HCT116 (cell line): ENCODE measurements around the gene CH25H. TPM values are rescaled to one million over a fixed set of nuclear protein-coding genes. Genes with fewer than 3 reads are reported as not detected.

Source experiments
- ATAC-seq: fragments of 200-7000 bp; cut with Tn5 transposase; 2 replicates; pipeline ENCODE4 v1.9.1; 2020; ENCODE audit warnings: mild to moderate bottlenecking, moderate library complexity
- BruUV-seq: library from RNA; stranded (reverse); fragments of 400-500 nt; replicated peaks from 2 replicates; lab custom pipeline; 2021; lab: Mats Ljungman, UMichigan
- CTCF ChIA-PET: fragments of 300-600 bp; sonication (Branson Sonifier 250); formaldehyde crosslinking; loops from one replicate; lab custom pipeline; 2021; ENCODE audit warnings: antibody characterized with exemption; lab: Charles Lee
- POLR2A ChIA-PET: fragments of 300-600, 350-600 bp; sonication (Branson Sonifier 250); formaldehyde crosslinking; loops from one replicate; lab custom pipeline; 2021; ENCODE audit warnings: antibody characterized with exemption; lab: Charles Lee
- RAD21 ChIA-PET, 2 experiments: fragments of 300-600 bp; sonication (Branson Sonifier 250); formaldehyde crosslinking; loops; one replicate each; lab custom pipeline; 2023; ENCODE audit warnings: low total read pairs in 2 of 2; ENCODE audit not compliant: uncharacterized antibody in 2 of 2, unreplicated experiment in 2 of 2, low non-redundant PET in 1 of 2; lab: Charles Lee
- DNase-seq: peaks from one replicate; pipeline ENCODE4 v3.0.0-alpha.2; 2010; ENCODE audit warnings: low read depth, low spot score
- H2AFZ ChIP-seq: fragments of 200-600 bp; shearing (Covaris generic), sonication (generic); 2 replicates; pipeline ENCODE4 v1.6.1; 2017; ENCODE audit warnings: low read depth, mixed run types, mixed read lengths, antibody characterized with exemption, low read length; ENCODE audit not compliant: poor library complexity, severe bottlenecking
- H3K27ac ChIP-seq: 2 replicates; pipeline ENCODE4 v1.5.1; 2012; ENCODE audit warnings: low read depth, low read length
- H3K27me3 ChIP-seq: fragments of 200-600 bp; sonication (generic); 2 replicates; pipeline ENCODE4 v1.6.1; 2016; ENCODE audit warnings: mixed run types, low read length, mixed read lengths; ENCODE audit not compliant: insufficient read depth
- H3K36me3 ChIP-seq, 2 experiments: fragments of 200-500 bp in 1 of 2; fragments of 200-600 bp in 1 of 2; sonication (Bioruptor generic) in 1 of 2; sonication (generic) in 1 of 2; 2 replicates each; pipeline versions ENCODE4 v1.5.1 to v1.6.1; 2014 to 2016; ENCODE audit warnings: low read length in 2 of 2, inconsistent platforms in 1 of 2, mixed read lengths in 1 of 2, mixed run types in 1 of 2; ENCODE audit not compliant: insufficient read depth in 2 of 2, control insufficient read depth in 1 of 2
- H3K4me1 ChIP-seq, 2 experiments: fragments of 200-600 bp in 1 of 2; sonication (generic) in 1 of 2; 2 replicates each; pipeline versions ENCODE4 v1.5.1 to v1.6.1; 2012 to 2017; ENCODE audit warnings: low read length in 2 of 2, inconsistent platforms in 1 of 2, mild to moderate bottlenecking in 1 of 2, mixed read lengths in 1 of 2, mixed run types in 1 of 2, moderate library complexity in 1 of 2; ENCODE audit not compliant: insufficient read depth in 2 of 2, control insufficient read depth in 1 of 2
- H3K4me2 ChIP-seq: fragments of 200-600 bp; sonication (generic); 2 replicates; pipeline ENCODE4 v1.6.1; 2017; ENCODE audit warnings: mixed run types, low read length, mixed read lengths
- H3K4me3 ChIP-seq, 2 experiments: fragments of 200-600 bp in 1 of 2; sonication (generic) in 1 of 2; replicated peaks in 1 of 2; 2 replicates each; pipeline ENCODE4 v1.5.1; 2011 to 2016; ENCODE audit warnings: low read length in 2 of 2, control low read depth in 1 of 2, low read depth in 1 of 2, mild to moderate bottlenecking in 1 of 2, mixed read lengths in 1 of 2, mixed run types in 1 of 2
- H3K79me2 ChIP-seq: fragments of 200-600 bp; sonication (generic); 2 replicates; pipeline ENCODE4 v1.6.1; 2017; ENCODE audit warnings: mild to moderate bottlenecking, mixed run types, low read length, moderate library complexity, mixed read lengths; ENCODE audit not compliant: insufficient read depth
- H3K9ac ChIP-seq: fragments of 200-600 bp; sonication (generic); 2 replicates; pipeline ENCODE4 v1.6.1; 2016; ENCODE audit warnings: low read length, mixed read lengths
- H3K9me2 ChIP-seq: fragments of 200-600 bp; sonication (generic), shearing (Covaris generic); 2 replicates; pipeline ENCODE4 v1.6.1; 2017; ENCODE audit warnings: mixed run types, mild to moderate bottlenecking, moderate library complexity; ENCODE audit not compliant: insufficient read depth
- H3K9me3 ChIP-seq, 2 experiments: fragments of 200-500 bp in 1 of 2; fragments of 200-600 bp in 1 of 2; sonication (Bioruptor generic) in 1 of 2; sonication (generic) in 1 of 2; 2 replicates each; pipeline ENCODE4 v1.6.1; 2014 to 2017; ENCODE audit warnings: low read length in 2 of 2, mixed read lengths in 2 of 2, inconsistent platforms in 1 of 2, low read depth in 1 of 2, mild to moderate bottlenecking in 1 of 2, mixed run types in 1 of 2, moderate library complexity in 1 of 2; ENCODE audit not compliant: control insufficient read depth in 1 of 2, insufficient read depth in 1 of 2
- H4K20me1 ChIP-seq: fragments of 200-600 bp; sonication (generic), shearing (Covaris generic); 2 replicates; pipeline ENCODE4 v1.6.1; 2017; ENCODE audit warnings: mixed run types, mild to moderate bottlenecking, moderate library complexity; ENCODE audit not compliant: insufficient read depth
- CBX3 ChIP-seq: IDR thresholded peaks from 2 replicates; pipeline ENCODE4 v1.6.1; 2012; ENCODE audit warnings: low read depth
- EGR1 ChIP-seq: IDR thresholded peaks from 2 replicates; pipeline ENCODE4 v1.6.1; 2012; ENCODE audit warnings: low read depth
- EZH2 ChIP-seq: fragments of 200-600 bp; sonication (generic); IDR thresholded peaks from 2 replicates; pipeline ENCODE4 v1.6.1; 2017; ENCODE audit warnings: antibody characterized with exemption, mixed run types
- POLR2AphosphoS5 ChIP-seq: IDR thresholded peaks from 2 replicates; pipeline ENCODE4 v1.6.1; 2011; ENCODE audit warnings: mild to moderate bottlenecking, low read depth, low read length, moderate library complexity
- RAD21 ChIP-seq: IDR thresholded peaks from 2 replicates; pipeline ENCODE4 v1.6.1; 2012; ENCODE audit warnings: low read depth, mild to moderate bottlenecking
- SIN3A ChIP-seq: IDR thresholded peaks from 2 replicates; pipeline ENCODE4 v1.6.1; 2012; ENCODE audit warnings: low read depth
- TCF7L2 ChIP-seq: IDR thresholded peaks from 2 replicates; pipeline ENCODE4 v1.7.0; 2011; ENCODE audit warnings: borderline replicate concordance, inconsistent platforms; ENCODE audit not compliant: insufficient read depth, insufficient read length; ENCODE audit errors: extremely low read depth
- YY1 ChIP-seq: IDR thresholded peaks from 2 replicates; pipeline ENCODE4 v1.6.1; 2011; ENCODE audit warnings: low read length, low read depth, moderate library complexity, mild to moderate bottlenecking; ENCODE audit not compliant: insufficient replicate concordance; ENCODE audit errors: extremely low read depth
- intact Hi-C: fragments of 100-400 bp; cut with micrococcal nuclease; formaldehyde crosslinking; loops from 2 replicates; pipeline ENCODE4 v1.10.0; 2022
- total RNA-seq: library from RNA; stranded (reverse); gene quantifications from one replicate; pipeline ENCODE4 v1.2.1, GENCODE V29; 2021; ENCODE audit not compliant: unreplicated experiment
- TF ChIP-seq, protein P1 (sequence below): IDR thresholded peaks from 2 replicates; pipeline ENCODE4 v1.6.1; 2012
- TF ChIP-seq, protein P2 (sequence below): IDR thresholded peaks from 2 replicates; pipeline ENCODE4 v1.6.1; 2011; ENCODE audit warnings: mild to moderate bottlenecking, low read length, moderate library complexity; ENCODE audit not compliant: insufficient replicate concordance; ENCODE audit errors: extremely low read depth

The CH25H gene
- total RNA-seq, 1 experiment from 2014 or later = not detected

DNA sequence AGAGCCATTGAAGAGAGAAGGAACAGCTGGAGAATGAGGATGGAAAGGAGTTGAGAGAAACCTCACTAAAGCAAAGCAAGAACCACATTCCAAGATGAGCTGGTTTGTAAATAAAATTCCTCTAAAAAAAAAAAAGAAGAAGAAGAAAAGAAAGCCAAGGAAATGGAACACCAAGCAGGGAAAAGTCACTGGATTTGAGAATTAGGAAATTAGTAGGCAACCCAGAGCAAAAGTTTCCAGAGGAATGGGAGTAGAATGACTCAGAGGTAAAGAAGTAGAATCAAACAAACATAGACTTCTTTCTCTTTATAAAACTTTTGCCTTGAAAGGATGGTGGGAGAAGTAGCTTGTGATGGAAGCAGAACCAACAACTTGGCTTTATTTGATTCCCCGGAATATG, 3.9 kb downstream of the CH25H start:
- no peaks in the 10 kb centered on the region for H3K9me2 ChIP-seq
- no peaks in the 10 kb centered on the region for H3K27me3 ChIP-seq
- no peak overlapping the region for H3K27ac ChIP-seq
- ATAC-seq (no peak), DNase-seq (no peak)
- ChIA-PET POLR2A (no interaction called here), RAD21 (no interaction called here), CTCF (no interaction called here)
- H3K4me1 ChIP-seq = no peaks in the 10 kb centered on the region
- H3K4me2 ChIP-seq = no peak overlapping the region
- no peak overlapping the region for H3K9ac ChIP-seq
- no peaks in the 10 kb centered on the region for H3K36me3 ChIP-seq
- no peak for TF ChIP-seq YY1
- TF ChIP-seq EZH2 = no peak
- TF ChIP-seq, protein P1, sequence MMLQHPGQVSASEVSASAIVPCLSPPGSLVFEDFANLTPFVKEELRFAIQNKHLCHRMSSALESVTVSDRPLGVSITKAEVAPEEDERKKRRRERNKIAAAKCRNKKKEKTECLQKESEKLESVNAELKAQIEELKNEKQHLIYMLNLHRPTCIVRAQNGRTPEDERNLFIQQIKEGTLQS = no peak
- no peak for TF ChIP-seq TCF7L2
- TF ChIP-seq SIN3A = no peak
- no peak for TF ChIP-seq EGR1
- no peak for TF ChIP-seq POLR2AphosphoS5
- TF ChIP-seq CBX3 = no peak
- no peak for TF ChIP-seq RAD21
- TF ChIP-seq, protein P2, sequence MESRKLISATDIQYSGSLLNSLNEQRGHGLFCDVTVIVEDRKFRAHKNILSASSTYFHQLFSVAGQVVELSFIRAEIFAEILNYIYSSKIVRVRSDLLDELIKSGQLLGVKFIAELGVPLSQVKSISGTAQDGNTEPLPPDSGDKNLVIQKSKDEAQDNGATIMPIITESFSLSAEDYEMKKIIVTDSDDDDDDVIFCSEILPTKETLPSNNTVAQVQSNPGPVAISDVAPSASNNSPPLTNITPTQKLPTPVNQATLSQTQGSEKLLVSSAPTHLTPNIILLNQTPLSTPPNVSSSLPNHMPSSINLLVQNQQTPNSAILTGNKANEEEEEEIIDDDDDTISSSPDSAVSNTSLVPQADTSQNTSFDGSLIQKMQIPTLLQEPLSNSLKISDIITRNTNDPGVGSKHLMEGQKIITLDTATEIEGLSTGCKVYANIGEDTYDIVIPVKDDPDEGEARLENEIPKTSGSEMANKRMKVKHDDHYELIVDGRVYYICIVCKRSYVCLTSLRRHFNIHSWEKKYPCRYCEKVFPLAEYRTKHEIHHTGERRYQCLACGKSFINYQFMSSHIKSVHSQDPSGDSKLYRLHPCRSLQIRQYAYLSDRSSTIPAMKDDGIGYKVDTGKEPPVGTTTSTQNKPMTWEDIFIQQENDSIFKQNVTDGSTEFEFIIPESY = no peak
- H3K79me2 ChIP-seq = no peaks in the 10 kb centered on the region
- intact Hi-C loops = no loop called here
- BruUV-seq = no TSS peak
- no peak overlapping the region for H2AFZ ChIP-seq
- no peak overlapping the region for H3K4me3 ChIP-seq
- H3K9me3 ChIP-seq = no peaks in the 10 kb centered on the region
- no peaks in the 10 kb centered on the region for H4K20me1 ChIP-seq
